A673 (cell line): Measurements from ENCODE around the gene SELENOI. TPM values are rescaled to one million over a fixed set of nuclear protein-coding genes. Genes with fewer than 3 reads are reported as not detected.

Experiments
- BruUV-seq: library from RNA; stranded (reverse); fragments of 400-500 nt; replicated peaks from 2 replicates; lab custom pipeline; 2021; lab: Mats Ljungman, UMichigan
- CTCF ChIA-PET: fragments of 300-600 bp; sonication (Branson Sonifier 250); formaldehyde crosslinking; loops from one replicate; lab custom pipeline; 2022; ENCODE audit warnings: antibody characterized with exemption; lab: Charles Lee
- POLR2A ChIA-PET: fragments of 300-600 bp; sonication (Branson Sonifier 250); formaldehyde crosslinking; loops from one replicate; lab custom pipeline; 2022; ENCODE audit warnings: antibody characterized with exemption; ENCODE audit not compliant: low non-redundant PET; lab: Charles Lee
- DNase-seq: peaks from one replicate; pipeline ENCODE4 v3.0.0-alpha.2; 2015; ENCODE audit warnings: low spot score
- H3K27ac ChIP-seq: fragments of 200-600 bp; sonication (generic); 2 replicates; pipeline ENCODE4 v1.5.1; 2016; ENCODE audit warnings: mixed run types, low read depth, mild to moderate bottlenecking, mixed read lengths, antibody characterized with exemption, low read length; ENCODE audit not compliant: poor library complexity, severe bottlenecking
- H3K27me3 ChIP-seq: fragments of 200-600 bp; sonication (generic); replicated peaks from 2 replicates; pipeline ENCODE4 v1.6.1; 2017; ENCODE audit warnings: mixed run types, low read depth, mild to moderate bottlenecking, mixed read lengths, antibody characterized with exemption, low read length; ENCODE audit not compliant: insufficient read depth, poor library complexity
- H3K36me3 ChIP-seq: fragments of 200-600 bp; sonication (generic); 2 replicates; pipeline ENCODE4 v1.6.1; 2016; ENCODE audit warnings: mixed run types, mild to moderate bottlenecking, mixed read lengths, antibody characterized with exemption, low read length; ENCODE audit not compliant: insufficient read depth, poor library complexity, severe bottlenecking
- H3K4me1 ChIP-seq: fragments of 200-600 bp; sonication (generic); 2 replicates; pipeline ENCODE4 v1.6.1; 2017; ENCODE audit warnings: mixed run types, mild to moderate bottlenecking, mixed read lengths, antibody characterized with exemption, low read length; ENCODE audit not compliant: insufficient read depth, poor library complexity, severe bottlenecking
- H3K4me3 ChIP-seq: fragments of 200-600 bp; sonication (generic); 2 replicates; pipeline ENCODE4 v1.5.1; 2016; ENCODE audit warnings: low read depth, mixed run types, mild to moderate bottlenecking, mixed read lengths, low read length; ENCODE audit not compliant: poor library complexity, severe bottlenecking
- H3K9me3 ChIP-seq: fragments of 200-600 bp; sonication (generic); 2 replicates; pipeline ENCODE4 v1.6.1; 2016; ENCODE audit warnings: mixed run types, low read depth, mild to moderate bottlenecking, mixed read lengths, antibody characterized with exemption, low read length; ENCODE audit not compliant: poor library complexity, severe bottlenecking
- EZH2 ChIP-seq: fragments of 200-600 bp; sonication (generic); IDR thresholded peaks from 2 replicates; pipeline ENCODE4 v1.6.1; 2017; ENCODE audit warnings: borderline replicate concordance, low read depth, mild to moderate bottlenecking, mixed read lengths, antibody characterized with exemption, low read length; ENCODE audit not compliant: poor library complexity, severe bottlenecking
- intact Hi-C: fragments of 100-400 bp; cut with micrococcal nuclease; formaldehyde crosslinking; loops from one replicate; pipeline ENCODE4 v1.10.0; 2022; ENCODE audit not compliant: unreplicated experiment
- total RNA-seq: library from RNA; stranded (reverse); gene quantifications from 2 replicates; pipeline ENCODE4 v1.2.3, GENCODE V29; 2021
- TF ChIP-seq, protein P1 (sequence below): fragments of 300-800, 200-600 bp; sonication (generic); conservative IDR thresholded peaks from 2 replicates; pipeline ENCODE4 v1.5.1; 2017; ENCODE audit warnings: low read depth, mild to moderate bottlenecking, antibody characterized with exemption, low read length, moderate library complexity, mixed read lengths

SELENOI gene
- total RNA-seq, 1 experiment from 2014 or later, result 62.7 TPM

DNA sequence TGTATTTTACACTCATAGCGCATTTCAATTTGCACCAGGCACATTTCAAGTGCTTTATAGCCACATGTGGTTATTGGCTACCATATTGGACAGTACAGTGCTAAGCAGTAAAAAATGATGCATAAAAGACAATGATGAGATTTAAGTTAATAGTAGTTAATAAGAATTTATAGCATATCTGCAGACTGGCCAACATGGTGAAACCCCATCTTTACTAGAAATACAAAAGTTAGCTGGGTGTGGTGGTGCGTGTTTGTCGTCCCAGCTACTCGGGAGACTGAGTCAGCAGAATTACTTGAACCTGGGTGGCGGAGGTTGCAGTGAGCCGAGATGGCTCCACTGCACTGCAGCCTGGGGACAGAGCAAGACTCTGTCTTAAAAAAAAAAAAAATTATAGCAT, 65.5 kb downstream of the SELENOI start:
- POLR2A ChIA-PET, result no interaction called here
- no peak overlapping the region for H3K4me3 ChIP-seq
- no peaks in the 10 kb centered on the region for H3K9me3 ChIP-seq
- TF ChIP-seq EZH2, result no peak
- TF ChIP-seq, protein P1, sequence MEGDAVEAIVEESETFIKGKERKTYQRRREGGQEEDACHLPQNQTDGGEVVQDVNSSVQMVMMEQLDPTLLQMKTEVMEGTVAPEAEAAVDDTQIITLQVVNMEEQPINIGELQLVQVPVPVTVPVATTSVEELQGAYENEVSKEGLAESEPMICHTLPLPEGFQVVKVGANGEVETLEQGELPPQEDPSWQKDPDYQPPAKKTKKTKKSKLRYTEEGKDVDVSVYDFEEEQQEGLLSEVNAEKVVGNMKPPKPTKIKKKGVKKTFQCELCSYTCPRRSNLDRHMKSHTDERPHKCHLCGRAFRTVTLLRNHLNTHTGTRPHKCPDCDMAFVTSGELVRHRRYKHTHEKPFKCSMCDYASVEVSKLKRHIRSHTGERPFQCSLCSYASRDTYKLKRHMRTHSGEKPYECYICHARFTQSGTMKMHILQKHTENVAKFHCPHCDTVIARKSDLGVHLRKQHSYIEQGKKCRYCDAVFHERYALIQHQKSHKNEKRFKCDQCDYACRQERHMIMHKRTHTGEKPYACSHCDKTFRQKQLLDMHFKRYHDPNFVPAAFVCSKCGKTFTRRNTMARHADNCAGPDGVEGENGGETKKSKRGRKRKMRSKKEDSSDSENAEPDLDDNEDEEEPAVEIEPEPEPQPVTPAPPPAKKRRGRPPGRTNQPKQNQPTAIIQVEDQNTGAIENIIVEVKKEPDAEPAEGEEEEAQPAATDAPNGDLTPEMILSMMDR, result no peak
- no peaks in the 10 kb centered on the region for H3K4me1 ChIP-seq
- H3K27ac ChIP-seq, result no peak overlapping the region
- no peaks in the 10 kb centered on the region for H3K27me3 ChIP-seq
- CTCF ChIA-PET, result no interaction called here
- no peak for DNase-seq
- intact Hi-C loops, result no loop called here
- no TSS peak for BruUV-seq
- H3K36me3 ChIP-seq, result no peaks in the 10 kb centered on the region

DNA sequence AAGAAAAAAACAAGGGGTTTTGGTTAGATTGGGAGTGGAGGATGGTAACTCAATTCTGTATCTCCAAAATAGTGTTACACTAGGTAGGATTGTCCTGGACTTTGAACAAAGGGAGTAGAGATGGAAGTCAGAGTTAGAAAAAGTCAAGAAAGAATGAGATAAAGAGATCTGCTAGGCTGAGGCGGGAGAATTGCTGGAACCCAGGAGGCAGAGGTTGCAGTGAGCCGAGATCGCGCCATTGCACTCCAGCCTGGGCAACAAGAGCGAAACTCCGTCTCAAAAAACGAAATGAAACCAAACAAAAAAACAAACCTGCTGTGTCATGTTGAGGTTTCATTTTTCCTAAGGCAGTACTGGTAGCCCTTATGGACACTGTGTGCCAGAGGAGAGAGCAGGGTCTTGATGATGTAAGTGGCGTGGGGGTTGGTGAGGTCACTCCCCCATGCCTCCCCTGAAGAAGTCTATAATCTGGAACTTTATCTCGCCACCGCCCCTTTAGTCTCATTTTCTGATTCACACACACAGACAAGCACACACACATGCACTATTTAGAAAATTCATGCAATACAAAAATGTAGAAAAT, 66.2 kb downstream of the SELENOI start:
- Histone ChIP-seq H3K4me3 (no peak overlapping the region), H3K27me3 (no peaks in the 10 kb centered on the region), H3K9me3 (no peaks in the 10 kb centered on the region), H3K36me3 (no peaks in the 10 kb centered on the region), H3K27ac (no peak overlapping the region), H3K4me1 (no peaks in the 10 kb centered on the region)
- ChIA-PET POLR2A (no interaction called here), CTCF (no interaction called here)
- intact Hi-C loops, result no loop called here
- BruUV-seq, result no TSS peak
- TF ChIP-seq, protein P1, result no peak
- no peak for TF ChIP-seq EZH2
- DNase-seq, result no peak

DNA sequence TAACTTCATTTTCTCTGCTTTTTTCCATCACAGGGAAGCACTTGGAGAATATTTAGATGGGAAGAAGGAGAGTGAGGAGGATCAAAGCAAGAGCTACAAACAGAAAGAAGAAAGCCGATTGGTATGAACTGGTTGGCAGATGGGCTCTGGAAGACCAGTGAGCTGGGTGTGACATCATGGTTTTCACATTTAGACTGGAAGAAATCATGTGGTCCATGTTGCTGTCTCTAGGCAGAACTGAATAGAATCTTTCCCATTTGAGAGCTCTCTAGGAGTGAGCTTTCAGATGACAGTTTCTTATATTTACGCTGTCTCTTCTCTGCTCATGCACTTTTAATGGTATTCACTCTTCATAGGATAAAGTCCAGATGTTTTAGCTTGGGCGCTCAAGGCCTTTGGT, 68.4 kb downstream of the SELENOI start:
- H3K9me3 ChIP-seq, result no peaks in the 10 kb centered on the region
- no peak overlapping the region for H3K27ac ChIP-seq
- TF ChIP-seq EZH2, result no peak
- TF ChIP-seq, protein P1, result no peak
- ChIA-PET CTCF (no interaction called here), POLR2A (no interaction called here)
- BruUV-seq, result no TSS peak
- no peak overlapping the region for H3K4me3 ChIP-seq
- H3K27me3 ChIP-seq, result no peaks in the 10 kb centered on the region
- DNase-seq, result no peak
- no peaks in the 10 kb centered on the region for H3K4me1 ChIP-seq
- no peaks in the 10 kb centered on the region for H3K36me3 ChIP-seq
- intact Hi-C loops, result no loop called here
